Measurements from ENCODE around the gene ALDH9A1. TPM values are rescaled to one million over a fixed set of nuclear protein-coding genes. Genes with fewer than 3 reads are reported as not detected.

Gene ALDH9A1
- total and polyA plus RNA-seq, 2 of the 8 experiments (the other 6 are each of a cell fraction or from before 2014, with no cell fraction given) = 57.6 to 63.8 TPM

DNA sequence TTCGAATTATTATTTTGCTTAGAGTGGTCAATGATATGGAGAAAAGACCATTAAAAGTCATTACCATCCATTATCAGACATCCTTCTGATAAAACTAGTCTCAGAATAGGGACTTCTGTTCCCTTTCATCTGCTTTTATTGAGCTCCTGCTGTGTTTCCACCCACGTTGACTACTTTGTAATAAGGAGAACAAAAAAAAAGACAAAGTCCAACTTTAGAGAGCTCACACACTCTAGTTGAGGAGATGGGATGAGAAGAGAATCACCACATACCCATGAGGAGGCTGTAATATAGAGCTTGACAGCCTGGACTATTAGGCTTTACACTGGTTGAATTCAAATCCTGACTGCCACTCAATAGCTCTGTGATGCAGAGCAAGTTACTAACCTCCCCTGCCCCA lies 27.8 kb upstream of the ALDH9A1 start (continued):
- TF ChIP-seq, protein P1, sequence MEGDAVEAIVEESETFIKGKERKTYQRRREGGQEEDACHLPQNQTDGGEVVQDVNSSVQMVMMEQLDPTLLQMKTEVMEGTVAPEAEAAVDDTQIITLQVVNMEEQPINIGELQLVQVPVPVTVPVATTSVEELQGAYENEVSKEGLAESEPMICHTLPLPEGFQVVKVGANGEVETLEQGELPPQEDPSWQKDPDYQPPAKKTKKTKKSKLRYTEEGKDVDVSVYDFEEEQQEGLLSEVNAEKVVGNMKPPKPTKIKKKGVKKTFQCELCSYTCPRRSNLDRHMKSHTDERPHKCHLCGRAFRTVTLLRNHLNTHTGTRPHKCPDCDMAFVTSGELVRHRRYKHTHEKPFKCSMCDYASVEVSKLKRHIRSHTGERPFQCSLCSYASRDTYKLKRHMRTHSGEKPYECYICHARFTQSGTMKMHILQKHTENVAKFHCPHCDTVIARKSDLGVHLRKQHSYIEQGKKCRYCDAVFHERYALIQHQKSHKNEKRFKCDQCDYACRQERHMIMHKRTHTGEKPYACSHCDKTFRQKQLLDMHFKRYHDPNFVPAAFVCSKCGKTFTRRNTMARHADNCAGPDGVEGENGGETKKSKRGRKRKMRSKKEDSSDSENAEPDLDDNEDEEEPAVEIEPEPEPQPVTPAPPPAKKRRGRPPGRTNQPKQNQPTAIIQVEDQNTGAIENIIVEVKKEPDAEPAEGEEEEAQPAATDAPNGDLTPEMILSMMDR (IDR thresholded peaks at IDR 0.05; ENCODE audit: control extremely low read depth in 1 of 3, insufficient read depth in 1 of 3, low read depth in 1 of 3, low read length in 3 of 3) = no peak
- no peak for TF ChIP-seq SP4 (IDR thresholded peaks at IDR 0.05; ENCODE audit: low read length)

Measured in H1 (cell line).